ENCODE results near the gene GLRX.
A peak's percentile ranks its signal among the peaks of the same experiment; 100 is the strongest.

GLRX gene

GRCh38 chr5:95780597-95780996 lies 41.9 kb downstream of the GLRX start:
- no peak for DNase-seq (ENCODE audit: insufficient read length, low spot score)
- no peak for TF ChIP-seq POLR2A (IDR thresholded peaks at IDR 0.05; ENCODE audit: low read depth, low read length)
- no peak for FAIRE-seq

- DNase-seq (ENCODE audit: insufficient read length, low spot score) (no peak), FAIRE-seq (no peak)
- no peak for TF ChIP-seq POLR2A (IDR thresholded peaks at IDR 0.05; ENCODE audit: low read depth, low read length)
Measured at GRCh38 chr5:95779611-95780010, 42.9 kb downstream of the GLRX start.

GRCh38 chr5:95778713-95779436 lies 43.7 kb downstream of the GLRX start:
- FAIRE-seq (no peak), DNase-seq (ENCODE audit: insufficient read length, low spot score) (no peak)
- TF ChIP-seq POLR2A (IDR thresholded peaks at IDR 0.05; ENCODE audit: low read depth, low read length) = no peak

- DNase-seq (ENCODE audit: insufficient read length, low spot score) (no peak), FAIRE-seq (no peak)
- TF ChIP-seq POLR2A (IDR thresholded peaks at IDR 0.05; ENCODE audit: low read depth, low read length) = no peak
Measured at GRCh38 chr5:95777441-95777840, 45.1 kb downstream of the GLRX start.

- FAIRE-seq (peak; percentile 85), DNase-seq (ENCODE audit: insufficient read length, low spot score) (no peak)
- no peak for TF ChIP-seq POLR2A (IDR thresholded peaks at IDR 0.05; ENCODE audit: low read depth, low read length)
Measured at GRCh38 chr5:95773335-95774059, 49.0 kb downstream of the GLRX start.

- peak; percentile 15 for FAIRE-seq
- DNase-seq (ENCODE audit: insufficient read length, low spot score) = no peak
- TF ChIP-seq POLR2A (IDR thresholded peaks at IDR 0.05; ENCODE audit: low read depth, low read length) = no peak
Measured at GRCh38 chr5:95771892-95772291, 50.6 kb downstream of the GLRX start.

GRCh38 chr5:95770830-95771708 lies 51.5 kb downstream of the GLRX start:
- TF ChIP-seq POLR2A (IDR thresholded peaks at IDR 0.05; ENCODE audit: low read depth, low read length) = no peak
- FAIRE-seq (no peak), DNase-seq (ENCODE audit: insufficient read length, low spot score) (no peak)

GRCh38 chr5:95768731-95769130 lies 53.8 kb downstream of the GLRX start:
- DNase-seq (ENCODE audit: insufficient read length, low spot score) = no peak
- TF ChIP-seq POLR2A (IDR thresholded peaks at IDR 0.05; ENCODE audit: low read depth, low read length) = no peak
- no peak for FAIRE-seq

- TF ChIP-seq POLR2A (IDR thresholded peaks at IDR 0.05; ENCODE audit: low read depth, low read length) = no peak
- FAIRE-seq (no peak), DNase-seq (ENCODE audit: insufficient read length, low spot score) (no peak)
Measured at GRCh38 chr5:95763941-95764340, 58.6 kb downstream of the GLRX start.

Measured in H54 (cell line).